GM23338 (cell line): Measurements from ENCODE around the gene TULP3. TPM values are rescaled to one million over a fixed set of nuclear protein-coding genes. Genes with fewer than 3 reads are reported as not detected.

Source experiments
- ATAC-seq: fragments of 200-7000 bp; cut with Tn5 transposase; 3 replicates; pipeline ENCODE4 v1.9.1; 2020
- DNase-seq: peaks from one replicate; pipeline ENCODE4 v3.0.0-alpha.2; 2015; ENCODE audit warnings: low spot score
- H2AFZ ChIP-seq: fragments of 200-600 bp; sonication (generic); 2 replicates; pipeline ENCODE4 v1.8.0; 2016; ENCODE audit warnings: antibody characterized with exemption, mild to moderate bottlenecking, moderate library complexity
- H3F3A ChIP-seq: fragments of 200-600 bp; sonication (generic); replicated peaks from 2 replicates; pipeline ENCODE4 v1.8.0; 2017; ENCODE audit warnings: antibody characterized with exemption, mixed run types, low read depth
- H3K27ac ChIP-seq: fragments of 200-600 bp; sonication (generic); 2 replicates; pipeline ENCODE4 v1.6.1; 2016; ENCODE audit warnings: low read depth
- H3K27me3 ChIP-seq: fragments of 200-600 bp; sonication (generic); 2 replicates; pipeline ENCODE4 v1.8.0; 2016; ENCODE audit warnings: mild to moderate bottlenecking, mixed run types, moderate library complexity; ENCODE audit not compliant: insufficient read depth
- H3K36me3 ChIP-seq: fragments of 200-600 bp; sonication (generic); 2 replicates; pipeline ENCODE4 v1.8.0; 2016; ENCODE audit warnings: mild to moderate bottlenecking; ENCODE audit not compliant: insufficient read depth
- H3K4me1 ChIP-seq: fragments of 200-600 bp; sonication (generic); 2 replicates; pipeline ENCODE4 v1.8.0; 2016; ENCODE audit warnings: mild to moderate bottlenecking, moderate library complexity; ENCODE audit not compliant: insufficient read depth
- H3K4me2 ChIP-seq: fragments of 200-600 bp; sonication (generic); 2 replicates; pipeline ENCODE4 v1.7.1; 2017; ENCODE audit warnings: mixed run types
- H3K4me3 ChIP-seq: fragments of 200-600 bp; sonication (generic); 2 replicates; pipeline ENCODE4 v1.6.1; 2016; ENCODE audit warnings: mixed run types
- H3K79me2 ChIP-seq: fragments of 200-600 bp; sonication (generic); replicated peaks from 2 replicates; pipeline ENCODE4 v1.8.0; 2017; ENCODE audit warnings: mild to moderate bottlenecking; ENCODE audit not compliant: insufficient read depth
- H3K9me2 ChIP-seq: fragments of 200-600 bp; sonication (generic); 2 replicates; pipeline ENCODE4 v1.8.0; 2017; ENCODE audit not compliant: insufficient read depth
- H4K20me1 ChIP-seq: fragments of 200-600 bp; sonication (generic); replicated peaks from 2 replicates; pipeline ENCODE4 v1.8.0; 2017; ENCODE audit warnings: mild to moderate bottlenecking; ENCODE audit not compliant: insufficient read depth
- H3K27ac Mint-ChIP-seq: 2 replicates; pipeline ENCODE4 v1.8.0; 2020; ENCODE audit warnings: inconsistent platforms, mild to moderate bottlenecking, moderate library complexity, mixed read lengths
- H3K27me3 Mint-ChIP-seq: 3 replicates; pipeline ENCODE4 v1.8.0; 2022; ENCODE audit warnings: low read depth, mild to moderate bottlenecking, moderate library complexity, mixed read lengths, inconsistent platforms; ENCODE audit not compliant: insufficient read depth, poor library complexity
- H3K36me3 Mint-ChIP-seq: 3 replicates; pipeline ENCODE4 v1.8.0; 2021; ENCODE audit warnings: low read depth, mild to moderate bottlenecking, inconsistent platforms, moderate library complexity, mixed read lengths
- H3K4me1 Mint-ChIP-seq: 3 replicates; pipeline ENCODE4 v1.8.0; 2020; ENCODE audit warnings: mild to moderate bottlenecking, inconsistent platforms, mixed read lengths
- H3K4me3 Mint-ChIP-seq: 3 replicates; pipeline ENCODE4 v1.8.0; 2021; ENCODE audit warnings: moderate library complexity, mild to moderate bottlenecking, inconsistent platforms, mixed read lengths
- H3K9me3 Mint-ChIP-seq: 3 replicates; pipeline ENCODE4 v1.8.0; 2020; ENCODE audit warnings: moderate library complexity, mild to moderate bottlenecking, inconsistent platforms, mixed read lengths
- EZH2 ChIP-seq: fragments of 200-600 bp; sonication (generic); IDR thresholded peaks from one replicate; pipeline ENCODE4 v1.8.0; 2017; ENCODE audit warnings: antibody characterized with exemption, mild to moderate bottlenecking, low read depth; ENCODE audit not compliant: unreplicated experiment
- EZH2phosphoT487 ChIP-seq: fragments of 200-600 bp; sonication (generic); IDR thresholded peaks from one replicate; pipeline ENCODE4 v1.8.1; 2018; ENCODE audit warnings: antibody characterized with exemption; ENCODE audit not compliant: unreplicated experiment
- JUNB ChIP-seq: IDR thresholded peaks from one replicate; pipeline ENCODE4 v1.6.1; 2016; ENCODE audit warnings: antibody characterized with exemption; ENCODE audit not compliant: unreplicated experiment
- POLR2AphosphoS5 ChIP-seq: IDR thresholded peaks from 2 replicates; pipeline ENCODE4 v1.6.1; 2016; ENCODE audit warnings: antibody characterized with exemption, low read depth
- STAT1 ChIP-seq: IDR thresholded peaks from one replicate; pipeline ENCODE4 v1.6.1; 2016; ENCODE audit warnings: antibody characterized with exemption; ENCODE audit not compliant: unreplicated experiment
- ZNF114 ChIP-seq: fragments of 250-450 bp; sonication (Bioruptor Pico); IDR thresholded peaks from 2 replicates; pipeline ENCODE4 v1.5.0; 2020; ENCODE audit warnings: mild to moderate bottlenecking, moderate library complexity
- ZNF331 ChIP-seq: fragments of 250-450 bp; sonication (Bioruptor Pico); IDR thresholded peaks from 2 replicates; pipeline ENCODE4 v1.5.0; 2020; ENCODE audit warnings: low read depth, mild to moderate bottlenecking, moderate library complexity
- polyA plus RNA-seq: library from polyadenylated mRNA; unstranded; fragments of >200 nt; fragmentation: Nextera tagmentation; extraction: Ambion mirVana; gene quantifications from 2 replicates; pipeline ENCODE4 v1.2.1, GENCODE V29; 2016
- total RNA-seq: library from RNA; depleted of rRNA; stranded (reverse); fragments of >200 nt; shearing (Covaris generic); gene quantifications from 2 replicates; pipeline ENCODE4 v1.2.3, GENCODE V29; 2014
- TF ChIP-seq, protein P1 (sequence below): IDR thresholded peaks from one replicate; pipeline ENCODE4 v1.6.1; 2018; ENCODE audit warnings: antibody characterized with exemption; ENCODE audit not compliant: unreplicated experiment
- TF ChIP-seq, protein P2 (sequence below), 2 experiments: fragments of 200-600 bp in 1 of 2; sonication (generic) in 1 of 2; conservative IDR thresholded peaks; 2 replicates each; pipeline versions ENCODE4 v1.5.1 to v1.6.1; 2016 to 2017; ENCODE audit warnings: antibody characterized with exemption in 2 of 2, low read depth in 2 of 2, mild to moderate bottlenecking in 2 of 2, moderate library complexity in 1 of 2
- TF ChIP-seq, protein P3 (sequence below): IDR thresholded peaks from 2 replicates; pipeline ENCODE4 v1.6.1; 2016; ENCODE audit warnings: antibody characterized with exemption

The TULP3 gene
- total and polyA plus RNA-seq, 2 experiments from 2014 or later, result 15.1 to 18.8 TPM

DNA sequence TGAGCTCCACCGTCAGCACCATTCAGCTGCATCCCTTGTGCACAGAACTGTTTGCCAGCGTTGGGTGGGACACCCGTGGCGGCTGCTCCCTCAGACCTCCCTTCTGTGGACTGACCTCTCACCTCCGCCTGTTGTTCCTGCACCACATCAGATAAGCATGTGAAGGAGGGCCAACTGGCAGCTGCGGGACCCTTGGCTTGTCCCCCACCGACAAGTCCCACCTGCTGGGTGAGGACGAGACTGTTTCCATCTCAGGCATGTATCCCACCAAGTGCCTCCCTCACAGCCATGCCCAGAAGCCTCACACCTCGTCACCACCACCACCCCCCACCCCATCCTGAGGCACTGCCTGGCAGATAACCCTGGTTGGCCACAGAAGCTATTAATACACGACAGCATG, 49.9 kb downstream of the TULP3 start (continued):
- TF ChIP-seq, protein P1, sequence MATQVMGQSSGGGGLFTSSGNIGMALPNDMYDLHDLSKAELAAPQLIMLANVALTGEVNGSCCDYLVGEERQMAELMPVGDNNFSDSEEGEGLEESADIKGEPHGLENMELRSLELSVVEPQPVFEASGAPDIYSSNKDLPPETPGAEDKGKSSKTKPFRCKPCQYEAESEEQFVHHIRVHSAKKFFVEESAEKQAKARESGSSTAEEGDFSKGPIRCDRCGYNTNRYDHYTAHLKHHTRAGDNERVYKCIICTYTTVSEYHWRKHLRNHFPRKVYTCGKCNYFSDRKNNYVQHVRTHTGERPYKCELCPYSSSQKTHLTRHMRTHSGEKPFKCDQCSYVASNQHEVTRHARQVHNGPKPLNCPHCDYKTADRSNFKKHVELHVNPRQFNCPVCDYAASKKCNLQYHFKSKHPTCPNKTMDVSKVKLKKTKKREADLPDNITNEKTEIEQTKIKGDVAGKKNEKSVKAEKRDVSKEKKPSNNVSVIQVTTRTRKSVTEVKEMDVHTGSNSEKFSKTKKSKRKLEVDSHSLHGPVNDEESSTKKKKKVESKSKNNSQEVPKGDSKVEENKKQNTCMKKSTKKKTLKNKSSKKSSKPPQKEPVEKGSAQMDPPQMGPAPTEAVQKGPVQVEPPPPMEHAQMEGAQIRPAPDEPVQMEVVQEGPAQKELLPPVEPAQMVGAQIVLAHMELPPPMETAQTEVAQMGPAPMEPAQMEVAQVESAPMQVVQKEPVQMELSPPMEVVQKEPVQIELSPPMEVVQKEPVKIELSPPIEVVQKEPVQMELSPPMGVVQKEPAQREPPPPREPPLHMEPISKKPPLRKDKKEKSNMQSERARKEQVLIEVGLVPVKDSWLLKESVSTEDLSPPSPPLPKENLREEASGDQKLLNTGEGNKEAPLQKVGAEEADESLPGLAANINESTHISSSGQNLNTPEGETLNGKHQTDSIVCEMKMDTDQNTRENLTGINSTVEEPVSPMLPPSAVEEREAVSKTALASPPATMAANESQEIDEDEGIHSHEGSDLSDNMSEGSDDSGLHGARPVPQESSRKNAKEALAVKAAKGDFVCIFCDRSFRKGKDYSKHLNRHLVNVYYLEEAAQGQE, result no peak
- TF ChIP-seq, protein P2, sequence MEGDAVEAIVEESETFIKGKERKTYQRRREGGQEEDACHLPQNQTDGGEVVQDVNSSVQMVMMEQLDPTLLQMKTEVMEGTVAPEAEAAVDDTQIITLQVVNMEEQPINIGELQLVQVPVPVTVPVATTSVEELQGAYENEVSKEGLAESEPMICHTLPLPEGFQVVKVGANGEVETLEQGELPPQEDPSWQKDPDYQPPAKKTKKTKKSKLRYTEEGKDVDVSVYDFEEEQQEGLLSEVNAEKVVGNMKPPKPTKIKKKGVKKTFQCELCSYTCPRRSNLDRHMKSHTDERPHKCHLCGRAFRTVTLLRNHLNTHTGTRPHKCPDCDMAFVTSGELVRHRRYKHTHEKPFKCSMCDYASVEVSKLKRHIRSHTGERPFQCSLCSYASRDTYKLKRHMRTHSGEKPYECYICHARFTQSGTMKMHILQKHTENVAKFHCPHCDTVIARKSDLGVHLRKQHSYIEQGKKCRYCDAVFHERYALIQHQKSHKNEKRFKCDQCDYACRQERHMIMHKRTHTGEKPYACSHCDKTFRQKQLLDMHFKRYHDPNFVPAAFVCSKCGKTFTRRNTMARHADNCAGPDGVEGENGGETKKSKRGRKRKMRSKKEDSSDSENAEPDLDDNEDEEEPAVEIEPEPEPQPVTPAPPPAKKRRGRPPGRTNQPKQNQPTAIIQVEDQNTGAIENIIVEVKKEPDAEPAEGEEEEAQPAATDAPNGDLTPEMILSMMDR (conservative IDR thresholded peaks at IDR 0.05; ENCODE audit: low read depth in 2 of 2), result no peak
- no peak for TF ChIP-seq STAT1

DNA sequence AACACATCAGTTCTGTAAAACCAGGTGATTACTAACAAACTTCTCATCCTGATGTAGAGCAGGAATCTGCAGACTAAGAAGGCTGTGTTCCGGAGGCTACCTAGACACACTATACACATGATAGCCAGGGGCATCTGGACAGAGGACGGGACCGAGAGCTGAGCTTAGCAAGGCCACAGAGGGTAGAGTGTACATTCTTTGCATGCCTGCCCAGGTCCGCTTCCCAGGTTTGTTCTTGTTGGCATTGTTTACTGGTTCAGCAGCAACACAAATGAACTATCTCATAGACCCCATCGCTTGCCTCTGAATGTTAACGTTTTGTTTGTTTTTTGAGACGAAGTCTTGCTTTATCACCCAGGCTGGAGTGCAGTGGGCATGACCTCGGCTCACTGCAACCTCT, 50.8 kb downstream of the TULP3 start:
- ATAC-seq, result no peak
- TF ChIP-seq EZH2 (no peak), JUNB (no peak), STAT1 (no peak), POLR2AphosphoS5 (no peak), EZH2phosphoT487 (no peak), ZNF331 (CRISPR knock-in tag) (no peak), ZNF114 (CRISPR knock-in tag) (no peak)
- TF ChIP-seq, protein P3, sequence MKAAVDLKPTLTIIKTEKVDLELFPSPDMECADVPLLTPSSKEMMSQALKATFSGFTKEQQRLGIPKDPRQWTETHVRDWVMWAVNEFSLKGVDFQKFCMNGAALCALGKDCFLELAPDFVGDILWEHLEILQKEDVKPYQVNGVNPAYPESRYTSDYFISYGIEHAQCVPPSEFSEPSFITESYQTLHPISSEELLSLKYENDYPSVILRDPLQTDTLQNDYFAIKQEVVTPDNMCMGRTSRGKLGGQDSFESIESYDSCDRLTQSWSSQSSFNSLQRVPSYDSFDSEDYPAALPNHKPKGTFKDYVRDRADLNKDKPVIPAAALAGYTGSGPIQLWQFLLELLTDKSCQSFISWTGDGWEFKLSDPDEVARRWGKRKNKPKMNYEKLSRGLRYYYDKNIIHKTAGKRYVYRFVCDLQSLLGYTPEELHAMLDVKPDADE, result no peak
- TF ChIP-seq, protein P2 (conservative IDR thresholded peaks at IDR 0.05; ENCODE audit: low read depth in 2 of 2), result no peak

More for the DNA sequence above, 50.8 kb downstream of the TULP3 start:
- Mint-ChIP-seq H3K27ac (no peak overlapping the region), H3K36me3 (peaks cover 3% of the 10 kb centered on the region; the same call in 1 of the 3 replicates), H3K4me1 (peaks cover 4% of the 10 kb centered on the region; the same call in 1 of the 3 replicates), H3K27me3 (peaks cover 3% of the 10 kb centered on the region), H3K4me3 (no peak overlapping the region), H3K9me3 (no peaks in the 10 kb centered on the region)
- H3K27ac ChIP-seq, result no peak overlapping the region
- H3K27me3 ChIP-seq, result no peaks in the 10 kb centered on the region
- no peaks in the 10 kb centered on the region for H3K4me1 ChIP-seq
- H3K36me3 ChIP-seq, result no peaks in the 10 kb centered on the region
- no peaks in the 10 kb centered on the region for H3K9me2 ChIP-seq
- no peak overlapping the region for H2AFZ ChIP-seq
- H3K4me3 ChIP-seq, result no peak overlapping the region
- H4K20me1 ChIP-seq, result no peaks in the 10 kb centered on the region
- DNase-seq, result no peak
- H3K4me2 ChIP-seq, result no peak overlapping the region
- H3F3A ChIP-seq, result peaks cover 5% of the 10 kb centered on the region; the same call in 1 of the 2 replicates
- H3K79me2 ChIP-seq, result no peaks in the 10 kb centered on the region
